HFF-Myc (cell line): Measurements from ENCODE around the gene PEAR1.

Experiments
- DNase-seq: peaks from one replicate; pipeline ENCODE4 v3.0.0-alpha.2; 2011; ENCODE audit warnings: low read depth; ENCODE audit errors: extremely low read depth
- H3K4me3 ChIP-seq: replicated peaks from 2 replicates; pipeline ENCODE4 v1.5.1; 2011; ENCODE audit warnings: low read depth, mild to moderate bottlenecking, control low read depth, low read length
- TF ChIP-seq, protein P1 (sequence below): IDR thresholded peaks from 2 replicates; pipeline ENCODE4 v1.5.1; 2012; ENCODE audit warnings: mild to moderate bottlenecking, low read depth, low read length, control low read depth; ENCODE audit errors: missing control alignments

PEAR1 gene

DNA sequence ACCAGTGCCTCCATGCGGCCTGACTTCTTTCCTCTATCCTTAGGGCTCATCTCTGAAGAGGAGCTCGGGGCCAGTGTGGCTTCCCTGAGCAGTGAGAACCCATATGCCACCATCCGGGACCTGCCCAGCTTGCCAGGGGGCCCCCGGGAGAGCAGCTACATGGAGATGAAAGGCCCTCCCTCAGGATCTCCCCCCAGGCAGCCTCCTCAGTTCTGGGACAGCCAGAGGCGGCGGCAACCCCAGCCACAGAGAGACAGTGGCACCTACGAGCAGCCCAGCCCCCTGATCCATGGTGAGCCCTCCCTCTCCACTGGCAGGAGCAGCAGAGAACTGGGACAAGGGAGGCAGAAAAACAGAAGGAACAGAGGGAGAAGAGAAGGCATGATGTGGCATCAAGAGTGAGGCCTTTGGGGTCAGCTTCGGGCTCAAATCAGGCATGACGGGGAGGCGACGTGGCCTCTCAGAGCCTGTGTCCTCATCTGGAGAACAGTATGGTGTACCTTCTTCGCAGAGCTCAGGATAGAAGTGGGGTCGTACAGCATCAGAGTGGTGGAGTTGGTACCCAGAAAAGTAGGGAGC is 20.4 kb downstream of the PEAR1 start:
- TF ChIP-seq, protein P1, sequence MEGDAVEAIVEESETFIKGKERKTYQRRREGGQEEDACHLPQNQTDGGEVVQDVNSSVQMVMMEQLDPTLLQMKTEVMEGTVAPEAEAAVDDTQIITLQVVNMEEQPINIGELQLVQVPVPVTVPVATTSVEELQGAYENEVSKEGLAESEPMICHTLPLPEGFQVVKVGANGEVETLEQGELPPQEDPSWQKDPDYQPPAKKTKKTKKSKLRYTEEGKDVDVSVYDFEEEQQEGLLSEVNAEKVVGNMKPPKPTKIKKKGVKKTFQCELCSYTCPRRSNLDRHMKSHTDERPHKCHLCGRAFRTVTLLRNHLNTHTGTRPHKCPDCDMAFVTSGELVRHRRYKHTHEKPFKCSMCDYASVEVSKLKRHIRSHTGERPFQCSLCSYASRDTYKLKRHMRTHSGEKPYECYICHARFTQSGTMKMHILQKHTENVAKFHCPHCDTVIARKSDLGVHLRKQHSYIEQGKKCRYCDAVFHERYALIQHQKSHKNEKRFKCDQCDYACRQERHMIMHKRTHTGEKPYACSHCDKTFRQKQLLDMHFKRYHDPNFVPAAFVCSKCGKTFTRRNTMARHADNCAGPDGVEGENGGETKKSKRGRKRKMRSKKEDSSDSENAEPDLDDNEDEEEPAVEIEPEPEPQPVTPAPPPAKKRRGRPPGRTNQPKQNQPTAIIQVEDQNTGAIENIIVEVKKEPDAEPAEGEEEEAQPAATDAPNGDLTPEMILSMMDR: no peak
- no peak overlapping the region for H3K4me3 ChIP-seq
- no peak for DNase-seq

DNA sequence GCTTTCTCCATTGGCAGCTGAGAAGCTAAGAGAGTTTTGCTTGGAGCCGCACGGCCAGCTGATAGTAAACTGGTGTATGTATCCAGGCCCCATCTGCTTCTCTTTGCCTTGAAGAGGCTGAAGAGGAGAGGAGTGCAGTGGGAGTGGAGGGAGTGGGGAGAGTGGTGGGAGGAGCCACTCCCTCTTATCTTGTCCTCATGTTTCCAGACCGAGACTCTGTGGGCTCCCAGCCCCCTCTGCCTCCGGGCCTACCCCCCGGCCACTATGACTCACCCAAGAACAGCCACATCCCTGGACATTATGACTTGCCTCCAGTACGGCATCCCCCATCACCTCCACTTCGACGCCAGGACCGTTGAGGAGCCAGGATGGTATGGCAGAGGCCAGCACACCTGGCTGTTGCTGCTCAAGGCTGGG is 20.9 kb downstream of the PEAR1 start:
- H3K4me3 ChIP-seq: no peak overlapping the region
- TF ChIP-seq, protein P1: no peak
- DNase-seq: no peak

DNA sequence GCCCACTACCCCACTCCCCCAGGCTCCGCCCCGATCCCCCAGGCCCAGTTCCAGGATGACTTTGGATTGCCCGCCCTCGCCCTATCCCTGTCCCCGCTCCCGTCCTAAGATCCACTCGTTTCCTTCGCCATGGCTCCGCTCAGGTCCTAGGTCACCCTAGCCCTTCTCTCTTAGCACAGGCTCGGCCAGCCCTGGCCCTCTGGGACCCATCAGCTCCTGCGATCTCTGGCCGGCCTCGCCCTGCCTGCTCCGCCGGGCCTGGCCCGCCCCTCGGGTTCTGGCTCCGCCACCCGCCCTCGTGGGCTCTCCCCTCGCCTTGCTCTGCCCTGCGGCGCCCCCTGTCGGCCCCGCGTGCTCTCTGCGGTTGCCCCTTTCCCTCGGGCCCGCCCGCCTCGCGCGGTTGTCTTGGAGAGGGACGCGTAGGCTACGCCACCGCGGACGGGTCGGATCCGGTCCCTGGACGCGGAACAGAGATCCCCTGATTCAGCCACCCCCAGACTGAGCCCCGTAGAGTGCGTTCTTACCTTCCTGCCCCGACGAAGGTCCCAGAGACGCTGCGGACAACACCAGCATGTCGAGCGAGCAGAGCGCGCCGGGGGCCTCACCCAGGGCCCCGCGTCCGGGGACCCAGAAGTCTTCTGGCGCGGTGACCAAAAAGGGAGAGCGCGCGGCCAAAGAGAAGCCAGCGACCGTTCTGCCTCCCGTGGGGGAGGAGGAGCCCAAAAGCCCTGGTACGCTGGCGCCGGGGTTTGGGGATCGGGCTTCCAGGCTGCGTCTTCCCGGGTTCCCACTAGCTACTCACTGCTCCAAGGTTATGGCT is 26.9 kb downstream of the PEAR1 start, which contains the start of gene LRRC71:
TSS of gene LRRC71 (plus strand) at position 400 of the 820 bp plus-strand sequence. CDS start at position 572, 172 bp downstream.
- DNase-seq: no peak
- TF ChIP-seq, protein P1: peak; percentile 91
- no peak within 1 kb of the TSS for H3K4me3 ChIP-seq

DNA sequence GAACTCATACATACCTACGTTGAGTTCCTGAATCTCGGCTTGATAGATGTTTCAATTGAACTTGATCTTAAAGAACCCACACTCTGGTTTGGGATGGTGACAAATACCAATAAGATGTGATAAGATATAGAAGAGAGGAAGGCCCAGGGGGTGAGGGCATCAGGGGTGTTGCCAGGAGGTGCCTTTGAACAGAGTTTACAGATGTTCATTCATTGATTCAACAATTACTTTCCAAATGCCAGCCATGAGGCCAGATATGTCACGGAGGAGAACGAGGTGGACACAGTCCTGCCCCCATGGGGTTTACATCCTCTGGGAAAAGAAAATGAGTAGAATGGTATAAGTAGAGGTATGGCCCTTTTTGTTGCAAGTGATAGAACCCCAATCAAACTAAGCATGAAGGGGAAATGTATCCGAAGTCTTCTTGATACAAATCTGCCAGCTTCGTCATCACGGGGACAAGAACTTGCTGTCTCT is 27.6 kb downstream of the PEAR1 start:
- TF ChIP-seq, protein P1: no peak
- no peak for DNase-seq
- no peak overlapping the region for H3K4me3 ChIP-seq

DNA sequence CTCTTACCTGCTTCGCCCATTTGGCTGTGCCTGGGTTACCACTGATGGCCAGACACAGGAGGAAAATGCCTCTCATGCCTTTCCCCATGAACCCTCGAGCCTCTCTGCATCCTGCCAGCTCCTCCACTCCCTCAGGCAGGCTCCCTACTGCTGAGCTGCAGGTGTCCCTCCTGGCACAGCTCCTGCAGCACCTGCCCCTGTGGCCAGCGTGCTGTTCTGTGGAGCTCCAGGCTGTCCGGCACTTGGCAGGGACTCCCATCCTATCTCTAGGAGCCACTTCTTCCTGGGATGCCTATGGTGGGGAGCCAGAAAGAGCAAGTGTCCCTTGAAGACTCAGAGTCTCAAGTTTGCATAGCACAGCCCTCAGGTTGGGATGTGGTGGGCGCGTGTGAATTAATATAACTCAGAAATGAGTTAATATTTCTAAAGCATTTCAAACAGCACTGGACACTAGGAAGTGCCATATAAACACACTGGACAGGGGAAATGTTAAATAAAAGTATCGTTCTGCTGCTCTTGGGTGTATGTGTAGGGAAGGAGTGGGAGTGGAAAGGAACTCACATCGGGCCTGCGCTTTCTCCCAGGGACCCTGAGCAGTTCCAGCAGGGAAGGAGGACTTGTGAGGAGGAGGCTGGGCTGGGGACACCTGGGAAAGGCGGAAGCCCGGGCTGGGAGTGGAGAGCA is 29.6 kb downstream of the PEAR1 start:
- DNase-seq: no peak
- H3K4me3 ChIP-seq: no peak overlapping the region

DNA sequence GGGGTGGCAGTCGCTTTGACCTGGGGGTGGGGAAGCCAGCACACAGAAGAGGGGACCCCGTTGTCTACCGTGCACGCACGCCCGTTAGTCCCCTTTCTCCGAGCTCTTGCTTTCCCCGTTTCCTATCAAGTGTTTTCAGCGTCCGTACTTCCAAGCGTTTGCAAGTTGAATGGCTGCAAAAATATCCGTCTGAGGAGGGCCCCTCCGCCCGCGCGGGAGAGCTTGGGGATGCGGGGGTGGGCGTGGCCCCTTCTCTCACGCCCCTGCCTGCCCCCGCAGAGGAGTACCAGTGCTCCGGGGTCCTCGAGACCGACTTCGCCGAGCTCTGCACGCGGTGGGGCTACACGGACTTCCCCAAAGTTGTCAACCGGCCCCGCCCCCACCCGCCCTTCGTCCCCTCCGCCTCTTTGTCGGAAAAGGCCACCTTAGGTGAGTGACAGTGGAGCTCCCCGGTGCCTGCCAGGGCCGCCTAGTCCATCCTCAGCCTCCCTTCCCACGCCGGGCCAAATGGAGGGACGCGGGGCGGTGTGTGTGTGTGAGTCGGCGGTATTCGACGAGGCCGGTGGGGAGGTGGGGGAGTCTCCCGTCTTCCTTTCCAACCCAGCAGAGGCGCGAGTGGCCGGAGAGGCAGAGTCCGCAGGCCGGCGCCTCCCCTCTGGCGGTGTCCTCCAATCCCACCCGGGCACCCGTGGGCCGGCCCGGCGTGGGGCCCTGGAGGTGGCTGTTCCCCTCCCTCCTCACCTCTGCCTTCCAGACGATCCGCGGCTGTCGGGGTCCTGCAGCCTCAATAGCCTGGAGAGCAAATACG is 30.4 kb downstream of the PEAR1 start:
- TF ChIP-seq, protein P1: no peak
- no peak for DNase-seq
- no peak overlapping the region for H3K4me3 ChIP-seq

More for the DNA sequence above, 29.6 kb downstream of the PEAR1 start:
- TF ChIP-seq, protein P1: no peak
